SK-N-SH (cell line): ENCODE measurements around the gene SNED1. TPM values are rescaled to one million over a fixed set of nuclear protein-coding genes. Genes with fewer than 3 reads are reported as not detected.

Experiments used
- CTCF ChIA-PET: fragments of 300-600, 350-600 bp; formaldehyde crosslinking; extraction: SDS; loops from one replicate; lab custom pipeline; 2021; lab: Yijun Ruan, JAX
- POLR2A ChIA-PET: fragments of 350-600 bp; sonication (Branson Sonifier 250); formaldehyde crosslinking; extraction: SDS; loops from one replicate; lab custom pipeline; 2020; ENCODE audit warnings: antibody characterized with exemption, inconsistent platforms; lab: Yijun Ruan, JAX
- DNase-seq: peaks from one replicate; pipeline ENCODE4 v3.0.0; 2012
- H2AFZ ChIP-seq: fragments of 200-600 bp; sonication (generic); 2 replicates; pipeline ENCODE4 v1.8.1; 2016; ENCODE audit warnings: antibody characterized with exemption, mild to moderate bottlenecking, low read depth
- H3F3A ChIP-seq: fragments of 200-600 bp; sonication (generic); replicated peaks from 2 replicates; pipeline ENCODE3; 2016; ENCODE audit warnings: antibody characterized with exemption, mild to moderate bottlenecking; ENCODE audit not compliant: insufficient read depth
- H3K27ac ChIP-seq, 2 experiments: fragments of 200-500 bp in 1 of 2; fragments of 200-600 bp in 1 of 2; sonication (Bioruptor generic) in 1 of 2; sonication (generic), shearing (Covaris generic) in 1 of 2; 2 replicates each; pipeline versions ENCODE4 v1.5.1 to v1.6.1; 2014 to 2016; ENCODE audit warnings: low read depth in 2 of 2, inconsistent platforms in 1 of 2, low read length in 1 of 2, mild to moderate bottlenecking in 1 of 2, mixed read lengths in 1 of 2
- H3K27me3 ChIP-seq: fragments of 200-600 bp; sonication (generic), shearing (Covaris generic); 2 replicates; pipeline ENCODE4 v1.6.1; 2016; ENCODE audit warnings: mixed run types; ENCODE audit not compliant: insufficient read depth
- H3K36me3 ChIP-seq, 2 experiments: fragments of 200-500 bp in 1 of 2; fragments of 200-600 bp in 1 of 2; sonication (Bioruptor generic) in 1 of 2; sonication (generic) in 1 of 2; replicated peaks in 1 of 2; 2 replicates each; pipeline versions ENCODE3 to v1.5.1; 2014 to 2016; ENCODE audit warnings: low read length in 1 of 2, mild to moderate bottlenecking in 1 of 2; ENCODE audit not compliant: insufficient read depth in 2 of 2, control insufficient read depth in 1 of 2
- H3K4me1 ChIP-seq, 2 experiments: fragments of 200-500 bp in 1 of 2; fragments of 200-600 bp in 1 of 2; sonication (Bioruptor generic) in 1 of 2; sonication (generic), shearing (Covaris generic) in 1 of 2; 2 replicates each; pipeline versions ENCODE4 v1.5.1 to v1.6.1; 2014 to 2016; ENCODE audit warnings: low read depth in 1 of 2, low read length in 1 of 2, mixed run types in 1 of 2; ENCODE audit not compliant: insufficient read depth in 2 of 2, control insufficient read depth in 1 of 2
- H3K4me2 ChIP-seq: fragments of 200-600 bp; sonication (generic), shearing (Covaris generic); 2 replicates; pipeline ENCODE4 v1.6.1; 2017; ENCODE audit warnings: mixed run types
- H3K4me3 ChIP-seq, 2 experiments: fragments of 200-500 bp in 1 of 2; fragments of 200-600 bp in 1 of 2; sonication (Bioruptor generic) in 1 of 2; sonication (generic), shearing (Covaris generic) in 1 of 2; 2 replicates each; pipeline versions ENCODE4 v1.5.1 to v1.8.1; 2014 to 2016; ENCODE audit warnings: low read depth in 2 of 2, inconsistent platforms in 1 of 2, low read length in 1 of 2, mild to moderate bottlenecking in 1 of 2, mixed read lengths in 1 of 2, moderate library complexity in 1 of 2
- H3K79me2 ChIP-seq: fragments of 200-600 bp; sonication (generic); 2 replicates; pipeline ENCODE4 v1.8.1; 2017; ENCODE audit warnings: mild to moderate bottlenecking; ENCODE audit not compliant: insufficient read depth
- H3K9ac ChIP-seq: fragments of 200-600 bp; sonication (generic); 2 replicates; pipeline ENCODE4 v1.6.1; 2017; ENCODE audit warnings: mixed run types
- H3K9me2 ChIP-seq: fragments of 200-600 bp; sonication (generic); 2 replicates; pipeline ENCODE4 v1.6.1; 2017; ENCODE audit warnings: mixed run types
- H3K9me3 ChIP-seq: fragments of 200-600 bp; sonication (generic); 2 replicates; pipeline ENCODE4 v1.6.1; 2017; ENCODE audit warnings: mixed run types, mild to moderate bottlenecking, moderate library complexity
- H4K20me1 ChIP-seq: fragments of 200-600 bp; sonication (generic); 2 replicates; pipeline ENCODE4 v1.6.1; 2017; ENCODE audit warnings: mild to moderate bottlenecking, mixed run types; ENCODE audit not compliant: insufficient read depth
- CHD2 ChIP-seq: fragments of 150-350 bp; IDR thresholded peaks from 2 replicates; pipeline ENCODE4 v1.6.1; 2018; ENCODE audit warnings: low read length; ENCODE audit not compliant: partially characterized antibody
- CTCF ChIP-seq: fragments of 200-600 bp; sonication (generic); IDR thresholded peaks from 2 replicates; pipeline ENCODE4 v1.6.1; 2017; ENCODE audit warnings: antibody characterized with exemption, mild to moderate bottlenecking, moderate library complexity
- ELF1 ChIP-seq: IDR thresholded peaks from 2 replicates; pipeline ENCODE4 v1.4.0; 2012
- FOSL2 ChIP-seq: IDR thresholded peaks from 2 replicates; pipeline ENCODE4 v1.4.0; 2012; ENCODE audit warnings: low read depth, mild to moderate bottlenecking, moderate library complexity, borderline replicate concordance
- FOXJ3 ChIP-seq: sonication (generic); formaldehyde crosslinking; IDR thresholded peaks from 2 replicates; pipeline ENCODE4 v1.5.1; 2020; ENCODE audit warnings: mild to moderate bottlenecking, missing genetic modification reagents
- GATA2 ChIP-seq: sonication (generic); formaldehyde crosslinking; IDR thresholded peaks from 2 replicates; pipeline ENCODE4 v1.5.0; 2020; ENCODE audit warnings: mild to moderate bottlenecking, missing genetic modification reagents
- IRF3 ChIP-seq: fragments of 150-350 bp; IDR thresholded peaks from 2 replicates; pipeline ENCODE4 v1.6.1; 2016; ENCODE audit warnings: mild to moderate bottlenecking, low read depth, low read length
- JUND ChIP-seq: IDR thresholded peaks from 2 replicates; pipeline ENCODE4 v1.4.0; 2012
- MAX ChIP-seq: IDR thresholded peaks from 2 replicates; pipeline ENCODE4 v1.4.0; 2012; ENCODE audit warnings: low read depth
- MXI1 ChIP-seq: IDR thresholded peaks from 2 replicates; pipeline ENCODE4 v1.6.1; 2012; ENCODE audit warnings: mild to moderate bottlenecking, low read depth, low read length, improper control_type of control experiment
- REST ChIP-seq: IDR thresholded peaks from 2 replicates; pipeline ENCODE4 v1.6.1; 2012; ENCODE audit warnings: mild to moderate bottlenecking, low read depth, low read length, moderate library complexity
- RFX5 ChIP-seq: IDR thresholded peaks from 2 replicates; pipeline ENCODE4 v1.6.1; 2012; ENCODE audit warnings: mild to moderate bottlenecking, improper control_type of control experiment, low read length
- RXRA ChIP-seq: IDR thresholded peaks from 2 replicates; pipeline ENCODE4 v1.4.0; 2012; ENCODE audit warnings: low read depth, mild to moderate bottlenecking, borderline replicate concordance
- SIN3A ChIP-seq: IDR thresholded peaks from 2 replicates; pipeline ENCODE4 v1.6.1; 2012; ENCODE audit warnings: low read depth, mild to moderate bottlenecking, low read length, moderate library complexity, borderline replicate concordance
- SMC3 ChIP-seq: IDR thresholded peaks from 2 replicates; pipeline ENCODE4 v1.6.1; 2012; ENCODE audit warnings: low read depth, low read length, improper control_type of control experiment
- TAF1 ChIP-seq: IDR thresholded peaks from 2 replicates; pipeline ENCODE4 v1.6.1; 2012; ENCODE audit warnings: low read depth, mild to moderate bottlenecking, low read length, moderate library complexity, borderline replicate concordance
- TCF12 ChIP-seq: IDR thresholded peaks from 2 replicates; pipeline ENCODE4 v1.4.0; 2012
- TEAD4 ChIP-seq: IDR thresholded peaks from 2 replicates; pipeline ENCODE4 v1.4.0; 2012; ENCODE audit warnings: mild to moderate bottlenecking, borderline replicate concordance; ENCODE audit not compliant: insufficient read depth
- WGBS: methylation state at CpG from one replicate; pipeline ENCODE4 v1.1.6; 2017; ENCODE audit warnings: low lambda C conversion rate; 5-methylcytosine and 5-hydroxymethylcytosine counted together
- polyA plus RNA-seq, 3 experiments: library from polyadenylated mRNA; depleted of rRNA; stranded (reverse); fragments of >200 nt; gene quantifications; 2 replicates each; pipeline ENCODE4 v1.2.3, GENCODE V29; 2012
- TF ChIP-seq, protein P1 (sequence below): IDR thresholded peaks from 2 replicates; pipeline ENCODE4 v1.4.0; 2012; ENCODE audit warnings: low read depth, borderline replicate concordance
- TF ChIP-seq, protein P2 (sequence below): fragments of 150-350 bp; IDR thresholded peaks from 2 replicates; pipeline ENCODE4 v1.6.1; 2017; ENCODE audit warnings: antibody characterized with exemption, low read length, low read depth, borderline replicate concordance

SNED1 gene
- polyA plus RNA-seq, 1 of the 3 experiments (the other 2 are of a cell fraction), result 0.03 TPM

GRCh38 chr2:241035142-241035817 is 36.9 kb downstream of the SNED1 start:
- 85% methylated on average over 21 of the region's 31 CpGs for WGBS
- no peaks in the 10 kb centered on the region for H3K9me2 ChIP-seq
- POLR2A ChIA-PET, result no interaction called here
- TF ChIP-seq IRF3 (no peak), TCF12 (no peak), MXI1 (no peak), MAX (no peak), SIN3A (no peak), CTCF (no peak), FOXJ3 (CRISPR knock-in tag) (no peak), CHD2 (no peak), RFX5 (no peak), SMC3 (no peak), GATA2 (CRISPR knock-in tag) (no peak), TAF1 (no peak), REST (no peak), JUND (no peak), FOSL2 (no peak), RXRA (no peak), TEAD4 (no peak), ELF1 (no peak)
- TF ChIP-seq, protein P1, sequence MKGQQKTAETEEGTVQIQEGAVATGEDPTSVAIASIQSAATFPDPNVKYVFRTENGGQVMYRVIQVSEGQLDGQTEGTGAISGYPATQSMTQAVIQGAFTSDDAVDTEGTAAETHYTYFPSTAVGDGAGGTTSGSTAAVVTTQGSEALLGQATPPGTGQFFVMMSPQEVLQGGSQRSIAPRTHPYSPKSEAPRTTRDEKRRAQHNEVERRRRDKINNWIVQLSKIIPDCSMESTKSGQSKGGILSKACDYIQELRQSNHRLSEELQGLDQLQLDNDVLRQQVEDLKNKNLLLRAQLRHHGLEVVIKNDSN, result no peak
- TF ChIP-seq, protein P2, sequence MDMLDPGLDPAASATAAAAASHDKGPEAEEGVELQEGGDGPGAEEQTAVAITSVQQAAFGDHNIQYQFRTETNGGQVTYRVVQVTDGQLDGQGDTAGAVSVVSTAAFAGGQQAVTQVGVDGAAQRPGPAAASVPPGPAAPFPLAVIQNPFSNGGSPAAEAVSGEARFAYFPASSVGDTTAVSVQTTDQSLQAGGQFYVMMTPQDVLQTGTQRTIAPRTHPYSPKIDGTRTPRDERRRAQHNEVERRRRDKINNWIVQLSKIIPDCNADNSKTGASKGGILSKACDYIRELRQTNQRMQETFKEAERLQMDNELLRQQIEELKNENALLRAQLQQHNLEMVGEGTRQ, result no peak
- H3K27ac ChIP-seq, result no peak overlapping the region
- no peaks in the 10 kb centered on the region for H3F3A ChIP-seq
- CTCF ChIA-PET, result no interaction called here
- H3K9me3 ChIP-seq, result no peaks in the 10 kb centered on the region
- DNase-seq, result no peak
- no peaks in the 10 kb centered on the region for H3K27me3 ChIP-seq
- H2AFZ ChIP-seq, result no peak overlapping the region
- H3K79me2 ChIP-seq, result no peaks in the 10 kb centered on the region
- H3K4me2 ChIP-seq, result no peak overlapping the region
- H3K36me3 ChIP-seq, result no peaks in the 10 kb centered on the region
- H3K4me1 ChIP-seq, result no peaks in the 10 kb centered on the region
- no peak overlapping the region for H3K4me3 ChIP-seq
- H3K9ac ChIP-seq, result no peak overlapping the region
- no peaks in the 10 kb centered on the region for H4K20me1 ChIP-seq
